ENCODE results near the gene ZNF429.
"Not testable (repeated sequence)": the region's sequence is repeated elsewhere in the genome, so short reads cannot be mapped to it uniquely, and the experiment has no call there.

The ZNF429 gene

GRCh38 chr19:21472507-21472906 is 32.9 kb upstream of the ZNF429 start:
- no peak overlapping the region for H3K4me3 ChIP-seq (ENCODE audit: low read depth, low read length)
- no peak for TF ChIP-seq CTCF (conservative IDR thresholded peaks at IDR 0.05; ENCODE audit: low read depth, low read length)
- no peak for DNase-seq (ENCODE audit: low read depth)

- TF ChIP-seq CTCF (conservative IDR thresholded peaks at IDR 0.05; ENCODE audit: low read depth, low read length) = no peak
- peak; percentile 58 for DNase-seq (ENCODE audit: low read depth)
- H3K4me3 ChIP-seq (ENCODE audit: low read depth, low read length) = peak overlapping the region; percentile 53
These were observed 30.7 kb upstream of the ZNF429 start for GRCh38 chr19:21474671-21475181.

GRCh38 chr19:21482361-21482760 is 23.0 kb upstream of the ZNF429 start:
- not testable (repeated sequence) for DNase-seq (ENCODE audit: low read depth); H3K4me3 ChIP-seq (ENCODE audit: low read depth, low read length)

DNA sequence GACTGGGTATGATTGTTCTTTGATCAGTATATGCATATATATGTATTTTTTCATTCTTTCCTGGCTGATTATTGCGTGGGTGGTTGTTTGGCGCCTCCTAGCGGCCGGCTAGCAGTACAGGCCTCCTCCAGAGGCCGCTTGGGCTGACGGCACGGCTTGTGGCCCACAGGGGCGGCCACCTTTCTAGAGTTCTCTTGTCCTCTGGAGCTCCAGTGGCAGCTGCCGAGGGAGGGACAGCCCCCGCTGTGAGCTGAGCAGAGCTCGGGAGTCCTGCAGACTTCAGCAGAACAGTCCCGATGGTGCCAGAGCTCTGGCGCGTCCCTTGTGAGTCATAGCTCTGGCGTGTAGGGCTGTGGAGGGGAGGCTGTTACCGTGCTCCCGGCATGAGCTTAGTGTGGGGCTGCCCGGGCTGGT is 22.5 kb upstream of the ZNF429 start:
- peak; percentile 6 for DNase-seq (ENCODE audit: low read depth)
- H3K4me3 ChIP-seq (ENCODE audit: low read depth, low read length) = no peak overlapping the region
- peak; percentile 45 for TF ChIP-seq CTCF (conservative IDR thresholded peaks at IDR 0.05; ENCODE audit: low read depth, low read length)

- DNase-seq (ENCODE audit: low read depth) = peak; percentile 3
These were observed 21.7 kb upstream of the ZNF429 start for GRCh38 chr19:21483589-21484170.

GRCh38 chr19:21484631-21485030 is 20.8 kb upstream of the ZNF429 start:
- no peak for TF ChIP-seq CTCF (conservative IDR thresholded peaks at IDR 0.05; ENCODE audit: low read depth, low read length)
- no peak overlapping the region for H3K4me3 ChIP-seq (ENCODE audit: low read depth, low read length)
- no peak for DNase-seq (ENCODE audit: low read depth)

More at GRCh38 chr19:21483589-21484170, 21.7 kb upstream of the ZNF429 start:
- H3K4me3 ChIP-seq (ENCODE audit: low read depth, low read length) = no peak overlapping the region
- peak; percentile 38 for TF ChIP-seq CTCF (conservative IDR thresholded peaks at IDR 0.05; ENCODE audit: low read depth, low read length)

GRCh38 chr19:21485926-21486325 is 19.5 kb upstream of the ZNF429 start:
- TF ChIP-seq CTCF (conservative IDR thresholded peaks at IDR 0.05; ENCODE audit: low read depth, low read length) = no peak
- DNase-seq (ENCODE audit: low read depth) = no peak
- H3K4me3 ChIP-seq (ENCODE audit: low read depth, low read length) = no peak overlapping the region

Measured in choroid plexus epithelial cell (primary cell).